ENCODE measurements around the gene TMEM130. TPM values are rescaled to one million over a fixed set of nuclear protein-coding genes. Genes with fewer than 3 reads are reported as not detected.

TMEM130 gene
- total RNA-seq, 2 donors from 2014 or later: 0.36 to 83.6 TPM

DNA sequence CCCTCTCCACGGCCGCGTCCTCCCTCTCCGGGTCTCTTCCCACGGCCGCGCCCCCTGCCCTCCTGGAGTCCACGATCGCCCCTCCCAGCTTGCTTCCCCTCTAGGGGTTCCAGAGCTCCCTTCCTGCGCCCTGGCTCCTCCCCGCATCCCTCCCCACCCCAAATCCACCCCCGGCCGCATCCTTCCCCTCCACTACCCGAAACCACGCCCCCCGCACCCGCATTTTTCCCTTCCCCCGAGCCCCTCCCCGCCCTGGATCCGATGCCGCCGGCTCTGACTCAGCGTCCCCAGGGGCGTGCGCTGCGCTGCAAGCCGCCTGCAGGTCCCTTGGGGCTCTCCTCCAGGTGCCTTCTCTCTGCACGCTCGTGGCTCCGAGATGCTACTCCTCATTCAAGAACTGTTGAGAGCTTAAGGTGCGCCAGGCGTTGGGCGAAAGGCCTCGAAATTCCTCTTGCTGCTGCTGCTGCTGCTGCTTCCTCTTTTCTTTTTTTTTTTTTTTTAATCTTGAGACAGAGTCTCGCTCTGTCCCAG is 372 bp upstream of the TMEM130 start:
- under 1% methylated on average over 35 of the region's 35 CpGs for WGBS

DNA sequence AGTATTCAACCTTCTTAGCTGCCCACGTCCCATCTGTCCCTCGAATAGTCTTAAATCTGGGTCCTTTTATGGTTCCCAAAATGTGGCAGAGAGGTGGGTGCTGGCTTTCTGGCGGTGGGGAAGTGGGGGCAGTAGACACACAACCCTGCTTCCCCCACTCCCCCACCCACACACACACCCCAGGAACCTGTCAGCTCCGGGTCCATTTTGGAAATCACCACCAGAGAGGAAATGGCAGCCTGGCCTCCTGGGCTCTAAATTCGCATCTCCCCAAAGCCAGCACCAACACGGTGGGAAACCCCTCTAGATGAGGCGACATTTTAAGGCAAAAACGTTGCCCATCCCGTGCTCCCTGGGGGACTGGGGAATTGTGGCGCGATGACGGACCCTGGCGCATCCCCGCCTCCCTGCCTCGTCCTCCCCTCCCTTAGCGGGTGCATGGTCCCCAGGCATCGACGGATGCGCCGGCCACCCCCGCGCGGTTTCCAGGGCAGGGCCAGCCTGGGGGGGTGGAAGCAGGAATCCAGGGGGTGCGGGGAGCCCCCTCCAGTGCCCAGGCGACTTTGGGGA is 702 bp downstream of the TMEM130 start:
- Histone ChIP-seq H3K4me1 (replicated peaks) (no peaks in the 10 kb centered on the region), H3K9me3 (no peaks in the 10 kb centered on the region), H3K4me3 (no peak overlapping the region), H3K27ac (no peak overlapping the region), H3K36me3 (no peaks in the 10 kb centered on the region), H3K27me3 (replicated peaks; ENCODE audit: insufficient read depth) (no peaks in the 10 kb centered on the region)
- 20% methylated on average over 23 of the region's 25 CpGs for WGBS
- TF ChIP-seq, protein P1, sequence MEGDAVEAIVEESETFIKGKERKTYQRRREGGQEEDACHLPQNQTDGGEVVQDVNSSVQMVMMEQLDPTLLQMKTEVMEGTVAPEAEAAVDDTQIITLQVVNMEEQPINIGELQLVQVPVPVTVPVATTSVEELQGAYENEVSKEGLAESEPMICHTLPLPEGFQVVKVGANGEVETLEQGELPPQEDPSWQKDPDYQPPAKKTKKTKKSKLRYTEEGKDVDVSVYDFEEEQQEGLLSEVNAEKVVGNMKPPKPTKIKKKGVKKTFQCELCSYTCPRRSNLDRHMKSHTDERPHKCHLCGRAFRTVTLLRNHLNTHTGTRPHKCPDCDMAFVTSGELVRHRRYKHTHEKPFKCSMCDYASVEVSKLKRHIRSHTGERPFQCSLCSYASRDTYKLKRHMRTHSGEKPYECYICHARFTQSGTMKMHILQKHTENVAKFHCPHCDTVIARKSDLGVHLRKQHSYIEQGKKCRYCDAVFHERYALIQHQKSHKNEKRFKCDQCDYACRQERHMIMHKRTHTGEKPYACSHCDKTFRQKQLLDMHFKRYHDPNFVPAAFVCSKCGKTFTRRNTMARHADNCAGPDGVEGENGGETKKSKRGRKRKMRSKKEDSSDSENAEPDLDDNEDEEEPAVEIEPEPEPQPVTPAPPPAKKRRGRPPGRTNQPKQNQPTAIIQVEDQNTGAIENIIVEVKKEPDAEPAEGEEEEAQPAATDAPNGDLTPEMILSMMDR (IDR thresholded peaks at IDR 0.05): no peak
- TF ChIP-seq POLR2A (IDR thresholded peaks at IDR 0.05) (no peak), POLR2AphosphoS5 (IDR thresholded peaks at IDR 0.05) (no peak)
- intact Hi-C loops (cut with DNase I): no loop called here
- DNase-seq (ENCODE audit: low spot score): no peak

More for the DNA sequence above, 372 bp upstream of the TMEM130 start:
- Histone ChIP-seq H3K27me3 (replicated peaks; ENCODE audit: insufficient read depth) (no peaks in the 10 kb centered on the region), H3K27ac (no peak overlapping the region), H3K4me3 (peak overlapping the region; percentile 23 to 32), H3K4me1 (replicated peaks) (no peaks in the 10 kb centered on the region), H3K36me3 (no peaks in the 10 kb centered on the region), H3K9me3 (no peaks in the 10 kb centered on the region)
- intact Hi-C loops (cut with DNase I): no loop called here
- TF ChIP-seq, protein P1 (IDR thresholded peaks at IDR 0.05): no peak
- TF ChIP-seq POLR2AphosphoS5 (IDR thresholded peaks at IDR 0.05) (no peak), POLR2A (IDR thresholded peaks at IDR 0.05) (no peak)
- no peak for DNase-seq (ENCODE audit: low spot score)

DNA sequence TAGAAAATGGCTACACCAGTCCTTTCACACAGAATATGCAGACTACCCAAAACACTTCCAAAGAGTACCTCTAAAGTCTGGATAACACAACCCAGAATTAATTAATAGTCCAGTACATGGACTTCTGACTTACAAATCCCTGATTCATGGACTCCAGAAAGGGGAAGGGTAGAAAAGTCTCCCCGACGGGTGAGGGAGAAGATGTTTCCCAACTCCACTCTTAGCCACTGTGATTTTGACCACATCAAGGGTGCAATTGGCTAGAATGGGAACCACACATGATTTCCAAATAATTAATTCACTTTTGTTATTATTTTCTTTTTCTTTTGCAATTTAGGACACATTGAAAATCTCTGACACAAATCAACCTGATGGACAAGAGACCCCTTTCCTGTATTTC is 1.4 kb downstream of the TMEM130 start:
- DNase-seq (ENCODE audit: low spot score): no peak
- intact Hi-C loops (cut with DNase I): no loop called here
- Histone ChIP-seq H3K27ac (no peak overlapping the region), H3K9me3 (no peaks in the 10 kb centered on the region), H3K27me3 (replicated peaks; ENCODE audit: insufficient read depth) (no peaks in the 10 kb centered on the region), H3K4me3 (no peak overlapping the region), H3K4me1 (replicated peaks) (no peaks in the 10 kb centered on the region), H3K36me3 (no peaks in the 10 kb centered on the region)
- TF ChIP-seq, protein P1 (IDR thresholded peaks at IDR 0.05): no peak
- TF ChIP-seq POLR2AphosphoS5 (IDR thresholded peaks at IDR 0.05) (no peak), POLR2A (IDR thresholded peaks at IDR 0.05) (no peak)
- WGBS: 64% methylated on average over 2 of the region's 2 CpGs

DNA sequence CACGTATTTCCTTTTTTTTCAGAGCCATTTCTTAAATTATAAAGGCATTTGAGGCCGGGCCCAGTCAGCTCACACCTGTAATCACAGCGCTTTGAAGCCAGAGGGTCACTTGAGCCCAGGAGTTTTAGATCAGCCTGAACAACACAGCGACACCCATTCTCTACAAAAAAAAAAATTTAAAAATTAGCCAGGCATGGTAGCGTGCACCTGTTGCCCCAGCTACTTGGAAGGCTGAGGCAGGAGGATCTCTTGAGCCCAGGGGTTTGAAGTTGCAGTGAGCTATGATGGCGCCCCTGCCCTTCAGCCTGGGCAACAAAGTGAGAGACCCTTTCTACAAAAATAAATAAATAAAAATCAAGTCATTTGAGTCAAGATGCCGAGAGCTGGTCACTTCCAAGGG is 3.0 kb downstream of the TMEM130 start:
- intact Hi-C loops (cut with DNase I): no loop called here
- no peak for DNase-seq (ENCODE audit: low spot score)
- Histone ChIP-seq H3K4me1 (replicated peaks) (no peaks in the 10 kb centered on the region), H3K4me3 (no peak overlapping the region), H3K9me3 (no peaks in the 10 kb centered on the region), H3K36me3 (no peaks in the 10 kb centered on the region), H3K27ac (no peak overlapping the region), H3K27me3 (replicated peaks; ENCODE audit: insufficient read depth) (no peaks in the 10 kb centered on the region)
- 89% methylated on average over 7 of the region's 7 CpGs for WGBS
- TF ChIP-seq POLR2AphosphoS5 (IDR thresholded peaks at IDR 0.05): no peak
- TF ChIP-seq, protein P1 (IDR thresholded peaks at IDR 0.05): no peak

DNA sequence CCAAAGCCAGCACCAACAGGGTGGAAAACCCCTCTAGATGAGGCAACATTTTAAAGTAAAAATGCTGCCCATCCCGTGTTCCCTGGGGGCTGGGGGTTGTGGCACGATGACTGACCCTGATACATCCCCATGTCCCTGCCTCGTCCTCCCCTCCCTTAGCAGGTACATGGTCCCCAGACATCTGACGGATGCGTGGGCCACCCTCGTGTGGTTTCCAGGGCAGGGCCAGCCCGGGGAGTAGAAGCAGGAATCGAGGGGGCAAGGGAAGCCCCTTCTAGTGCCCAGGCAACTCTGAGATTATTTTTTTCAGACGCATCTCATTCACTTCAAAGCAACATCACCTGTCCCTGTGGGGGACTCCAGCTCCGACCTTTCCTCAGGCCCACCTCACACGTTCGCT is 3.5 kb downstream of the TMEM130 start:
- no peak for DNase-seq (ENCODE audit: low spot score)
- Histone ChIP-seq H3K9me3 (no peaks in the 10 kb centered on the region), H3K4me3 (no peak overlapping the region), H3K36me3 (no peaks in the 10 kb centered on the region), H3K27ac (no peak overlapping the region), H3K27me3 (replicated peaks; ENCODE audit: insufficient read depth) (no peaks in the 10 kb centered on the region), H3K4me1 (replicated peaks) (no peaks in the 10 kb centered on the region)
- TF ChIP-seq POLR2A (IDR thresholded peaks at IDR 0.05) (no peak), POLR2AphosphoS5 (IDR thresholded peaks at IDR 0.05) (no peak)
- TF ChIP-seq, protein P1 (IDR thresholded peaks at IDR 0.05): no peak
- intact Hi-C loops (cut with DNase I): no loop called here
- 95% methylated on average over 12 of the region's 12 CpGs for WGBS

Data from prostate gland (tissue), 2 donors.